Smooth muscle cell (in vitro differentiated cells): ENCODE results near the gene CLCN1. TPM values are rescaled to one million over a fixed set of nuclear protein-coding genes. Genes with fewer than 3 reads are reported as not detected.
"Not testable (repeated sequence)": the region's sequence is repeated elsewhere in the genome, so short reads cannot be mapped to it uniquely, and the experiment has no call there.

Experiments used
- DNase-seq: peaks from one replicate; lab custom pipeline; 2025; ENCODE audit not compliant: unreplicated experiment; lab: John Stamatoyannopoulos, UW
- H2AFZ ChIP-seq: fragments of 200-600 bp; sonication (generic); 2 replicates; pipeline ENCODE4 v1.6.0; 2016; ENCODE audit warnings: antibody characterized with exemption, low read depth, mild to moderate bottlenecking
- H3F3A ChIP-seq: fragments of 200-600 bp; sonication (generic); 2 replicates; pipeline ENCODE4 v1.6.0; 2017; ENCODE audit warnings: antibody characterized with exemption, low read depth
- H3K27ac ChIP-seq: fragments of 200-600 bp; sonication (generic); 2 replicates; pipeline ENCODE4 v1.5.1; 2016; ENCODE audit warnings: low read depth, mild to moderate bottlenecking
- H3K27me3 ChIP-seq: fragments of 200-600 bp; sonication (generic); 2 replicates; pipeline ENCODE4 v1.6.1; 2016; ENCODE audit warnings: low read depth, mild to moderate bottlenecking
- H3K36me3 ChIP-seq: fragments of 200-600 bp; sonication (generic); 2 replicates; pipeline ENCODE4 v1.5.1; 2016; ENCODE audit warnings: low read depth
- H3K4me1 ChIP-seq: fragments of 200-600 bp; sonication (generic); 2 replicates; pipeline ENCODE4 v1.5.1; 2016; ENCODE audit warnings: low read depth
- H3K4me2 ChIP-seq: fragments of 200-600 bp; sonication (generic); 2 replicates; pipeline ENCODE4 v1.6.0; 2016; ENCODE audit warnings: mild to moderate bottlenecking
- H3K4me3 ChIP-seq: fragments of 200-600 bp; sonication (generic); 2 replicates; pipeline ENCODE4 v1.5.1; 2016; ENCODE audit warnings: mild to moderate bottlenecking
- H3K79me2 ChIP-seq: fragments of 200-600 bp; sonication (generic); 2 replicates; pipeline ENCODE4 v1.6.0; 2016; ENCODE audit warnings: low read depth, mild to moderate bottlenecking
- H3K9ac ChIP-seq: fragments of 200-600 bp; sonication (generic); 2 replicates; pipeline ENCODE4 v1.6.0; 2016; ENCODE audit warnings: low read depth
- H3K9me3 ChIP-seq: fragments of 200-600 bp; sonication (generic); replicated peaks from 2 replicates; pipeline ENCODE4 v1.5.1; 2016; ENCODE audit warnings: low read depth
- H4K20me1 ChIP-seq: fragments of 200-600 bp; sonication (generic); 2 replicates; pipeline ENCODE4 v1.6.0; 2016; ENCODE audit warnings: low read depth
- CTCF ChIP-seq: fragments of 200-600 bp; sonication (generic); IDR thresholded peaks from 2 replicates; pipeline ENCODE4 v1.5.1; 2017; ENCODE audit warnings: borderline replicate concordance, mild to moderate bottlenecking, antibody characterized with exemption; ENCODE audit not compliant: insufficient read depth, poor library complexity, severe bottlenecking
- WGBS: methylation state at CpG from one replicate; pipeline ENCODE4 v1.1.7; 2016; ENCODE audit warnings: low lambda C conversion rate; 5-methylcytosine and 5-hydroxymethylcytosine counted together
- polyA plus RNA-seq: library from polyadenylated mRNA; unstranded; fragments of >200 nt; fragmentation: Nextera tagmentation; extraction: Ambion mirVana; gene quantifications from 2 replicates; pipeline ENCODE4 v1.2.1, GENCODE V29; 2016
- total RNA-seq: library from RNA; depleted of rRNA; stranded (reverse); fragments of >200 nt; gene quantifications from 2 replicates; pipeline ENCODE4 v1.2.3, GENCODE V29; 2014

CLCN1 gene
- total and polyA plus RNA-seq, 2 experiments from 2014 or later, result not detected

DNA sequence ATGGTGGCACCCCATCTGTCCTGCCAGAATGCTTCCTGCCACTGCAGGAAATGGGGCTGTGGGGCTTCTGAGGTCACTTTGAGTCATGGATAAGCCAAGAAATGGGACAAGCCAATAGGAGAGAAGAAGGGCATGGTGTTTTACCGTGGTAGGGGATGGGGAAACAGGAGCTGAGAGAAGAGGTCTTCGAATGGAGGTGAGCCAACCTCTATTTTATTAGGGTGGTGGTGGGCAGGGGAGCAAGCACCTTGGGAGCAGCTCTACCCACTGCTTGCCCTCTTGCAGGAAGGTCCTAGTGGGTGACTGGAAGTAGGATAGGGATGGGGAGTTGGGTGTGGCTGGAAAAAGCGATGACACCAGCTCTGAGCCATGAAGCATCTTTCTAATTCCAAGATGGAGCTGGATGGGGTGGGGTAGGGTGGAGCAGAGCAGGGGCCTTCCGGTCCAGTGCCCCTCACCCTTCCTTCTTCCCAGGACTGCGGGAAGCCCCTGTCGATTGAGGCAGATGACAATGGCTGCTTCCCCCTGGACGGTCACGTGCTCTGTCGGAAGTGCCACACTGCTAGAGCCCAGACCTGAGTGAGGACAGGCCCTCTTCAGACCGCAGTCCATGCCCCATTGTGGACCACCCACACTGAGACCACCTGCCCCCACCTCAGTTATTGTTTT, 74.3 kb downstream of the CLCN1 start:
- H3K79me2 ChIP-seq, result peaks cover 24% of the 10 kb centered on the region
- no peak overlapping the region for H3K9ac ChIP-seq
- WGBS, result 86% methylated on average over 10 of the region's 10 CpGs
- no peak overlapping the region for H3K27ac ChIP-seq
- no peak for DNase-seq
- H3K4me2 ChIP-seq, result no peak overlapping the region
- no peaks in the 10 kb centered on the region for H3K9me3 ChIP-seq
- H4K20me1 ChIP-seq, result peaks cover 90% of the 10 kb centered on the region
- no peak for TF ChIP-seq CTCF
- peaks cover 43% of the 10 kb centered on the region for H3F3A ChIP-seq
- H3K4me3 ChIP-seq, result no peak overlapping the region
- H3K27me3 ChIP-seq, result no peaks in the 10 kb centered on the region
- no peaks in the 10 kb centered on the region for H3K4me1 ChIP-seq
- H3K36me3 ChIP-seq, result no peaks in the 10 kb centered on the region
- no peak overlapping the region for H2AFZ ChIP-seq

GRCh38 chr7:143390773-143391317, 74.9 kb downstream of the CLCN1 start:
- peak overlapping the region; percentile 62 for H3K4me2 ChIP-seq
- H3K4me3 ChIP-seq, result no peak overlapping the region
- H3K27ac ChIP-seq, result no peak overlapping the region
- no peak for TF ChIP-seq CTCF
- 97% methylated on average over 9 of the region's 9 CpGs for WGBS
- H3K9me3 ChIP-seq, result no peaks in the 10 kb centered on the region
- H3K79me2 ChIP-seq, result peaks cover 17% of the 10 kb centered on the region
- no peaks in the 10 kb centered on the region for H3K36me3 ChIP-seq
- no peak overlapping the region for H3K9ac ChIP-seq
- no peaks in the 10 kb centered on the region for H3K4me1 ChIP-seq
- H4K20me1 ChIP-seq, result peaks cover 84% of the 10 kb centered on the region
- H3K27me3 ChIP-seq, result no peaks in the 10 kb centered on the region
- no peak overlapping the region for H2AFZ ChIP-seq
- peaks cover 41% of the 10 kb centered on the region for H3F3A ChIP-seq
- no peak for DNase-seq

GRCh38 chr7:143391462-143392404, 75.8 kb downstream of the CLCN1 start:
- peaks cover 10% of the 10 kb centered on the region for H3K79me2 ChIP-seq
- H3K4me3 ChIP-seq, result no peak overlapping the region
- TF ChIP-seq CTCF, result no peak
- 68% methylated on average over 24 of the region's 24 CpGs for WGBS
- no peaks in the 10 kb centered on the region for H3K9me3 ChIP-seq
- H3K27me3 ChIP-seq, result no peaks in the 10 kb centered on the region
- H3K27ac ChIP-seq, result peak overlapping the region; percentile 59
- H2AFZ ChIP-seq, result no peak overlapping the region
- H3K36me3 ChIP-seq, result no peaks in the 10 kb centered on the region
- peak overlapping the region; percentile 62 for H3K4me2 ChIP-seq
- peaks cover 75% of the 10 kb centered on the region for H4K20me1 ChIP-seq
- no peak for DNase-seq
- H3F3A ChIP-seq, result peaks cover 40% of the 10 kb centered on the region
- H3K4me1 ChIP-seq, result no peaks in the 10 kb centered on the region
- H3K9ac ChIP-seq, result no peak overlapping the region

GRCh38 chr7:143392427-143392826, 76.5 kb downstream of the CLCN1 start:
- not testable (repeated sequence) for H3K36me3 ChIP-seq, H3K4me3 ChIP-seq, H2AFZ ChIP-seq, H3K27me3 ChIP-seq, H3K79me2 ChIP-seq, H3K9ac ChIP-seq, H3K4me1 ChIP-seq, DNase-seq, H3K9me3 ChIP-seq
- H4K20me1 ChIP-seq, result peaks cover 68% of the 10 kb centered on the region
- peak overlapping the region; percentile 59 for H3K27ac ChIP-seq
- H3K4me2 ChIP-seq, result peak overlapping the region; percentile 62
- WGBS, result 97% methylated on average over 8 of the region's 8 CpGs
- peaks cover 36% of the 10 kb centered on the region for H3F3A ChIP-seq
